CMK (cell line): ENCODE results near the gene RAD51B.

Experiments used
- DNase-seq: peaks from one replicate; pipeline ENCODE4 v3.0.0-alpha.2; 2010; ENCODE audit warnings: low read depth

RAD51B gene

GRCh38 chr14:68528040-68528687 is 708.6 kb downstream of the RAD51B start:
- DNase-seq, result no peak

GRCh38 chr14:68530443-68530842 is 710.9 kb downstream of the RAD51B start:
- no peak for DNase-seq

GRCh38 chr14:68532496-68532895 is 712.9 kb downstream of the RAD51B start:
- no peak for DNase-seq

- no peak for DNase-seq
Measured at GRCh38 chr14:68534276-68534675, 714.7 kb downstream of the RAD51B start.

- no peak for DNase-seq
Measured at GRCh38 chr14:68535404-68536017, 715.9 kb downstream of the RAD51B start.

GRCh38 chr14:68536018-68536410 is 716.4 kb downstream of the RAD51B start:
- DNase-seq, result no peak

GRCh38 chr14:68538639-68539038 is 719.1 kb downstream of the RAD51B start:
- DNase-seq, result no peak

- DNase-seq, result no peak
Measured at GRCh38 chr14:68539241-68539737, 719.7 kb downstream of the RAD51B start.

GRCh38 chr14:68539789-68540188 is 720.2 kb downstream of the RAD51B start:
- no peak for DNase-seq

- no peak for DNase-seq
Measured at GRCh38 chr14:68541178-68541896, 721.8 kb downstream of the RAD51B start.

- no peak for DNase-seq
Measured at GRCh38 chr14:68542346-68542745, 722.8 kb downstream of the RAD51B start.

- DNase-seq, result no peak
Measured at GRCh38 chr14:68543516-68543915, 723.9 kb downstream of the RAD51B start.

GRCh38 chr14:68544081-68544892 is 724.7 kb downstream of the RAD51B start:
- no peak for DNase-seq

GRCh38 chr14:68546839-68547238 is 727.3 kb downstream of the RAD51B start:
- DNase-seq, result no peak

- DNase-seq, result no peak
Measured at GRCh38 chr14:68547305-68548193, 728.0 kb downstream of the RAD51B start.

GRCh38 chr14:68548194-68549076 is 728.9 kb downstream of the RAD51B start:
- DNase-seq, result no peak

GRCh38 chr14:68550338-68550715 is 730.7 kb downstream of the RAD51B start:
- no peak for DNase-seq

- DNase-seq, result no peak
Measured at GRCh38 chr14:68551045-68551683, 731.6 kb downstream of the RAD51B start.

- DNase-seq, result no peak
Measured at GRCh38 chr14:68552075-68552474, 732.5 kb downstream of the RAD51B start.

GRCh38 chr14:68552602-68553001 is 733.0 kb downstream of the RAD51B start:
- DNase-seq, result no peak
